Erythroblast (primary cell): ENCODE measurements around the gene FUBP3.

Source experiments
- GATA1 ChIP-seq: IDR thresholded peaks from 2 replicates; pipeline ENCODE4 v1.6.1; 2011; ENCODE audit warnings: low read depth, mild to moderate bottlenecking, control low read depth, low read length, moderate library complexity
- POLR2A ChIP-seq: IDR thresholded peaks from 2 replicates; pipeline ENCODE4 v1.6.1; 2011; ENCODE audit warnings: mild to moderate bottlenecking, low read length

DNA sequence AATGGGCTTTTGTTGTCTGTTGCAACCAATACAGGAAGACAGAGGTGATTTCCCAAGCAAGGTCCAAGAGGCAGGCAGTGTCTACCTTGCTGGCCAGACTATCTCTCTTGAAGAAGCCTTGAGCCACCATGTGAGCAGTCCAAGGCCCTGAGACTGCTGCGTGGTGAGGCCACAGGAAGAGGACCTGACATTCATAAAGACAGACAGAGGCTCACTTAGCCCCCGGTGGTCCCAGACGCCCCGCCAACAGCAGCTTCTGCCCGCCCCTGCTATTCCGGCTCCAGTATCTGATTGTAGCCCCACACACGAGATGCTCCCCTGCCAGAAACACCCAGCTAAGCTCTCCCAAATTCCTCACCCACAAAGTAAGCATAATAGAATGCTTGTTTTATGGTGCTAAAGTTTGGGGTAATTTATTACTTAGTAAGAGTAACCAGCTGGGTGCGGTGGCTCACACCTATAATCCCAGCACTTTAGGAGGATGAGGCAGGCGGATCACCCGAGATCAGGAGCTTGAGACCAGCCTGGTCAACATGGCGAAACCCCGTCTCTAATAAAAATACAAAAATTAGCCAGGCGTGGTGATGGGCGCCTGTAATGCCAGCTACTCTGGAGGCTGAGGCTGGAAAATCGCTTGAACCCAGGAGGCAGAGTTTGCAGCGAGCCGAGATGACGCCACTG lies 22.8 kb upstream of the FUBP3 start:
- no peak for TF ChIP-seq POLR2A
- no peak for TF ChIP-seq GATA1
